Activated CD4-positive, alpha-beta T cell treated with anti-CD3 and anti-CD28 coated beads, Interleukin-2, amount 10 ng/mL, durations not matched to agents 24 days and 14 days (primary cell): ENCODE data around the gene PTPN11. TPM values are rescaled to one million over a fixed set of nuclear protein-coding genes. Genes with fewer than 3 reads are reported as not detected.
"Not testable (repeated sequence)": the region's sequence is repeated elsewhere in the genome, so short reads cannot be mapped to it uniquely, and the experiment has no call there.

ENCODE experiments used
- DNase-seq: peaks from one replicate; pipeline ENCODE4 v3.0.0; 2022
- H3K27ac Mint-ChIP-seq: one replicate; pipeline ENCODE4 v1.8.0; 2022; ENCODE audit warnings: mild to moderate bottlenecking, mixed read lengths
- H3K27me3 Mint-ChIP-seq: one replicate; pipeline ENCODE4 v1.8.0; 2022; ENCODE audit warnings: mixed read lengths
- H3K36me3 Mint-ChIP-seq: one replicate; pipeline ENCODE4 v1.8.0; 2022; ENCODE audit warnings: low read depth, mild to moderate bottlenecking, mixed read lengths
- H3K4me1 Mint-ChIP-seq: one replicate; pipeline ENCODE4 v1.8.0; 2021; ENCODE audit warnings: mixed read lengths
- H3K4me3 Mint-ChIP-seq: one replicate; pipeline ENCODE4 v1.8.0; 2022; ENCODE audit warnings: mild to moderate bottlenecking, moderate library complexity, mixed read lengths
- H3K9me3 Mint-ChIP-seq: one replicate; pipeline ENCODE4 v1.8.0; 2021; ENCODE audit warnings: mixed read lengths
- intact Hi-C: fragments of 100-400 bp; cut with micrococcal nuclease; formaldehyde crosslinking; loops from one replicate; pipeline ENCODE4 v1.15.1; 2023
- total RNA-seq: library from RNA; stranded (reverse); gene quantifications from 2 replicates; pipeline ENCODE4 v1.2.3, GENCODE V29; 2022

PTPN11 gene
- total RNA-seq, 1 donor from 2014 or later = 173 TPM

DNA sequence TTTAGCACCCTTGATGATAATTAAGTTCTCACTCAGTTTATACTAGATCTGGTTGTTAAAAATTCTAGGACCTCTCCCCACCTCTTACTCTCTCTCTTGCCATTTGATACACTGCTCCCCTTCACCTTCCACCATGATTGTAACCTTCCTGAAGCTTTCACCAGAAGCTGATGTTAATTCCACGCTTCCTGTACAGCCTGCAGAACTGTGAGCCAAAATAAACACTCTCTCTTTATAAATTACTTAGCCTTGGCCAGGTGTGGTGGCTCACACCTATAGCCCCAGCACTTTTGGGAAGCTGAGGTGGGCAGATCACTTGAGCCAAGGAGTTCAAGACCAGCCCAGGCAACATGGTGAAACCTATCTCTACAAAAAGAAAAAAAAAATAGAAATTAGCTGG, 25.4 kb upstream of the PTPN11 start:
- Mint-ChIP-seq H3K4me3 (no peak overlapping the region), H3K27ac (no peak overlapping the region), H3K27me3 (peaks cover 14% of the 10 kb centered on the region), H3K4me1 (no peaks in the 10 kb centered on the region), H3K9me3 (no peaks in the 10 kb centered on the region), H3K36me3 (no peaks in the 10 kb centered on the region)
- intact Hi-C loops = no loop called here
- no peak for DNase-seq

GRCh38 chr12:112401054-112401453, 17.7 kb upstream of the PTPN11 start:
- H3K27ac Mint-ChIP-seq = no peak overlapping the region
- intact Hi-C loops = no loop called here
- H3K36me3 Mint-ChIP-seq = peaks cover 21% of the 10 kb centered on the region
- H3K4me1 Mint-ChIP-seq = peaks cover 6% of the 10 kb centered on the region
- peaks cover 8% of the 10 kb centered on the region for H3K27me3 Mint-ChIP-seq
- no peaks in the 10 kb centered on the region for H3K9me3 Mint-ChIP-seq
- no peak overlapping the region for H3K4me3 Mint-ChIP-seq
- no peak for DNase-seq

DNA sequence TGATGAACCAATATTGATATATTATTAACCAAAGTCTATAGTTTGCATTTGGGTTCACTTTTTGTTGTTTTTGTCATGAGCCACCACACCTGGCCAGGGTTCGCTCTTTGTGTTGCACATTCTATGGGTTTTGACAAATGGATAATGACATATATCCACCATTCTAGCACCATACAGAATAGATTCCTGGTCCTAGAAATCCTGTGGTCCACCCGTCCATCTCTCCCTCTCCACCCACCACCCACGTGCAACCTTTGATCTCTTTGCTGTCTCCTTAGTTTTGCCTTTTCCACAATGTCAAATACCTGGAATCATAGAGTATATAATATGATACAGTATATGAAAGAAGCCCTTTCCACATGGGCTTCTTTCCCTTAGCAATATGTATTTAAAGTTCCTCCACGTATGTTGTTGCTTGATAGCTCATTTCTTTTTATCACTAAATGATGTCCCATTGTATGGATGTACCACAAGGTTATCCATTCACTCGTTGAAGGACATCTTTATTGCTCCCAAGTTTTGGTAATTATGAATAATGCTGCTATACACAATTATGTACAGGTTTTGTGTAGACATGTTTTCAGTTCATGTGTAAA, 16.7 kb upstream of the PTPN11 start:
- intact Hi-C loops = no loop called here
- Mint-ChIP-seq H3K27ac (no peak overlapping the region), H3K9me3 (no peaks in the 10 kb centered on the region), H3K36me3 (peaks cover 30% of the 10 kb centered on the region), H3K27me3 (no peaks in the 10 kb centered on the region), H3K4me1 (peaks cover 8% of the 10 kb centered on the region), H3K4me3 (no peak overlapping the region)
- no peak for DNase-seq

- intact Hi-C loops = no loop called here
- no peaks in the 10 kb centered on the region for H3K9me3 Mint-ChIP-seq
- no peak for DNase-seq
- no peaks in the 10 kb centered on the region for H3K27me3 Mint-ChIP-seq
- peak overlapping the region; percentile 93 for H3K4me3 Mint-ChIP-seq
- no peak overlapping the region for H3K27ac Mint-ChIP-seq
- peaks cover 27% of the 10 kb centered on the region for H3K4me1 Mint-ChIP-seq
- peaks cover 52% of the 10 kb centered on the region for H3K36me3 Mint-ChIP-seq
Observed at GRCh38 chr12:112406519-112407488, 11.9 kb upstream of the PTPN11 start.

DNA sequence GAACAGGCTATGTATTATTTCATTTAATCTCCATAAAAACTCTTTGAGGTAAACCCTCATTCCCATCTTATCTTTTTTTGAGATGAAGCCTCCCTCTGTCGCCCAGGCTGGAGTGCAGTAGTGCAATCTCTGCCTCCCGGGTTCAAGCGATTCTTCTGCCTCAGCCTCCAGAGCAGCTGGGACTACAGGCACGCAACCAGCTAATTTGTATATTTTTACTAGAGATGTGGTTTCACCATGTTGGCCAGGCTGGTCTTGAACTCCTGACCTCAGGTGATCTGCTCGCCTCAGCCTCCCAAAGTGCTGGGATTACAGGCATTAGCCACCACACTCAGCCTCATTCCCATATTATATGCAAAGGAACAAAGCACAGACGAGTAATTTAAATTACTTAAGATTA, 11.1 kb upstream of the PTPN11 start:
- peaks cover 52% of the 10 kb centered on the region for H3K36me3 Mint-ChIP-seq
- H3K27ac Mint-ChIP-seq = peak overlapping the region; percentile 62
- DNase-seq, H3K27me3 Mint-ChIP-seq, H3K9me3 Mint-ChIP-seq: not testable (repeated sequence)
- peaks cover 27% of the 10 kb centered on the region for H3K4me1 Mint-ChIP-seq
- intact Hi-C loops = loop anchor here (2.0 kb wide), 3 partner anchors 21 to 395 kb away; partner anchors contain the start of genes ERP29 and TMEM116
- peak overlapping the region; percentile 93 for H3K4me3 Mint-ChIP-seq

- Mint-ChIP-seq H3K27ac (peak overlapping the region; percentile 100), H3K27me3 (no peaks in the 10 kb centered on the region), H3K4me1 (peaks cover 27% of the 10 kb centered on the region), H3K9me3 (no peaks in the 10 kb centered on the region), H3K4me3 (peak overlapping the region; percentile 93), H3K36me3 (peaks cover 49% of the 10 kb centered on the region)
- intact Hi-C loops = loop anchor here (1.0 to 2.0 kb wide), 6 partner anchors 11 to 566 kb away; partner anchors contain the start of genes ERP29, HECTD4, MAPKAPK5 and TMEM116
- peak; percentile 68 for DNase-seq
Observed at GRCh38 chr12:112408621-112409020, 10.1 kb upstream of the PTPN11 start.

DNA sequence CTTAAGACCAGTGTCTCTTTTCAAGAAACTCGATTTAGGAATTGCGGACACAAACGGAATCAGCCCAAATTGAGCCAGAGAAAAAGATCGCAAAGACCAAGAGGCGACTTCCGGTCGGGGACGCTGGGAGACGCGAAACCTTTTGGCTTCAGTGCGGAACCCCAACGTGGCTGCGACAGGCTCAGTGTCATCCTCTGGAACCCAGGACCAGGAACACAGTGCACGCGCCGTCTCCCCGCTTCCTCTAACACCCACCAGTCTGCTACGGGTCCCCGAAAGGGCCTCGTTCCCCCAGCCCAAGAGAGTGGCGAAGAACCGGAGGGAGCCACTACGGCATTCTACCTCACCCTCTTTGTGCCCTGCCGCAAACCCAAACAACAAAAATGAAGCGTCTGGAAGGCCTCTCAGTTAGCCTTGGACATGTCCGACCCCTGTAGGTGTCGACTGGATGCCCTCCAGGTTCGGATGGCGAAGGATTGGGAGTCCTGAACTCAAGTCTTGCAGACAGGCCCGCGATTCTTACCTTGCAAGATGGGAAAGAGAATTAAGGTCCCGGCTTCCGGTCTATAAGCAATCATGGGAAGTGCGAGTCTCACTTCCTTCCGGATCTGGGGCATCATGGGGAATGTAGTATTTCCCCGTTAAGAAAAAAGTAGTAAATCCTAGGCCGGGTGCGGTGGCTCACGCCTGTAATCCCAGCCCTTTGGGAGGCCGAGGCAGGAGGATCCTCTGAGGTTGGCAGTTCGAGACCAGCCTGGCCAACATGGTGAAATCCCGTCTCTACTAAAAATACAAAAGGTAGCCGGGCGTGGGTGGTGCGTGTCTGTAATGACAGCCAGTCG, 9.5 kb upstream of the PTPN11 start, which contains the start of gene RPL6:
Gene RPL6 (minus strand): TSS at position 542 of the 842 bp plus-strand sequence. CDS start 949 bp downstream, outside the sequence.
- intact Hi-C loops = loop anchor here (1.0 to 2.0 kb wide), 6 partner anchors 10 to 567 kb away; partner anchors contain the start of genes ERP29, HECTD4, MAPKAPK5 and TMEM116
- Mint-ChIP-seq H3K4me1 (peaks cover 27% of the 10 kb centered on the region), H3K4me3 (peak within 1 kb of the TSS; percentile 93), H3K36me3 (peaks cover 48% of the 10 kb centered on the region), H3K27me3 (no peaks in the 10 kb centered on the region), H3K9me3 (no peaks in the 10 kb centered on the region), H3K27ac (peak within 1 kb of the TSS; percentile 100)
- peak; percentile 94 for DNase-seq

- H3K27ac Mint-ChIP-seq = no peak overlapping the region
- no peaks in the 10 kb centered on the region for H3K9me3 Mint-ChIP-seq
- intact Hi-C loops = loop anchor here (1.0 to 10.0 kb wide), 8 partner anchors 9 to 1005 kb away; partner anchors contain the start of genes ERP29, HECTD4, MAPKAPK5 and SH2B3
- peaks cover 24% of the 10 kb centered on the region for H3K4me1 Mint-ChIP-seq
- no peaks in the 10 kb centered on the region for H3K27me3 Mint-ChIP-seq
- H3K4me3 Mint-ChIP-seq = peak overlapping the region; percentile 93
- DNase-seq = no peak
- peaks cover 42% of the 10 kb centered on the region for H3K36me3 Mint-ChIP-seq
Observed at GRCh38 chr12:112409906-112410244, 8.9 kb upstream of the PTPN11 start.

DNA sequence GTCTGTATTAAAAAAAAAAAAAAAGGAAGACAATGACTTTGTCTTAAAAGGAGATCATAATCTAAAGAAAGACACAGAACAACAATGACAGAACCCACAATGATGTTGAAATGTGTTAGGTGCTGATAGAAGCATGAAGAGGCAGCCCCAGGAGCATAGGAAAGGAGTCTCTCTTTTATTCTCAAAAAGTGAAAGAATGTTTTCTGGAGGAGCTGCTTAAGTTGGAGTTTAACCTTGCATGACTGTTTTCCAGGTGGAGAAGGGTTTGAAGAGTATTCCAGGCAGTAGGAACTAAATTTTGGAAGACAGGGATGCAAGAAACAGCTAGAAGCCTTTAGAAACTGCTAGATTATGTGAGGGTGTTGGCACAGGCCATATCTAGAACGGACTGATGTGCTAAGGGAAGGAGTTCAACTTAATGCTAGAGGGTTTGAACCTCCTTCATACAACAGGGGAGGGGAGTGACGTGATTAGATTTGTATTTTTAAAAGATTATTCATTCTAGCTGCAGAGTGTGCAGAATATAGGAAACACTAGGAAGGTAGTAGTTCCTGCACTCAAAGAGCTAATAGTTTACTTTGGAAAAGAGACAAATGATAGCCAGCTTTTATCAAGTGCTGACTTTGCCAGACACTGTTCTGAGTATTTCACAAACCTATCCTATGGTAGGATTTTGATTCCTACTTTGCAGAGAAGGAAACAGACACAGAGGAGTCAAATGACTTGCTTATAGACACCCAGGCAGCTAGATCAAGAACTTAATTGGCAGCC, 4.7 kb upstream of the PTPN11 start:
- intact Hi-C loops = loop anchor here (5.0 to 10.0 kb wide), 2 partner anchors 467 to 1009 kb away; partner anchors contain the start of gene SH2B3
- H3K4me1 Mint-ChIP-seq = peaks cover 13% of the 10 kb centered on the region
- no peak for DNase-seq
- peaks cover 6% of the 10 kb centered on the region for H3K36me3 Mint-ChIP-seq
- H3K27me3 Mint-ChIP-seq = peaks cover 5% of the 10 kb centered on the region
- H3K9me3 Mint-ChIP-seq = no peaks in the 10 kb centered on the region
- no peak overlapping the region for H3K4me3 Mint-ChIP-seq
- H3K27ac Mint-ChIP-seq = no peak overlapping the region

DNA sequence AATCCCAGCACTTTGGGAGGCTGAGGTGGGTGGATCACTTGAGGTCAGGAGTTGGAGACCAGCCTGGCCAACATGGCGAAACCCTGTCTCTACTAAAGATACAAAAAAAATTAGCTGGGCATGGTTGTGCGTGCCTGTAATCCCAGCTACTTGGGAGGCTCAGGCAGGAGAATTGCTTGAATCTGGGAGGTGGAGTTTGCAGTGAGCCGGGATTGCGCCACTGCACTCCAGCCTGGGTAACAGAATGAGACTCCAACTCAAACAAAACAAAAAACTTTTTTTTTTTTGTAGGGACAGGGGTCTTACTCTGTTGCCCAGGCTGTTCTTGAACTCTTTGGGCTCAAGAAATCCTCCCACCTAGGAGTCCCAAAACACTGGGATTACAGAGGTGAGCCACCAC, 3.3 kb upstream of the PTPN11 start:
- peaks cover 24% of the 10 kb centered on the region for H3K4me1 Mint-ChIP-seq
- H3K27ac Mint-ChIP-seq, H3K4me3 Mint-ChIP-seq, DNase-seq, H3K9me3 Mint-ChIP-seq, H3K36me3 Mint-ChIP-seq, H3K27me3 Mint-ChIP-seq: not testable (repeated sequence)
- intact Hi-C loops = loop anchor here (10.0 kb wide), 1 partner anchor 1011 kb away; the partner anchor contains the start of gene SH2B3

- Mint-ChIP-seq H3K4me1 (peaks cover 42% of the 10 kb centered on the region), H3K27ac (peak overlapping the region; percentile 99), H3K36me3 (peaks cover 21% of the 10 kb centered on the region), H3K4me3 (peak overlapping the region; percentile 96), H3K9me3 (no peaks in the 10 kb centered on the region), H3K27me3 (peaks cover 5% of the 10 kb centered on the region)
- DNase-seq = no peak
- intact Hi-C loops = loop anchor here (10.0 kb wide), 1 partner anchor 1013 kb away; the partner anchor contains the start of gene SH2B3
Observed at GRCh38 chr12:112418273-112418607, 507 bp upstream of the PTPN11 start.

DNA sequence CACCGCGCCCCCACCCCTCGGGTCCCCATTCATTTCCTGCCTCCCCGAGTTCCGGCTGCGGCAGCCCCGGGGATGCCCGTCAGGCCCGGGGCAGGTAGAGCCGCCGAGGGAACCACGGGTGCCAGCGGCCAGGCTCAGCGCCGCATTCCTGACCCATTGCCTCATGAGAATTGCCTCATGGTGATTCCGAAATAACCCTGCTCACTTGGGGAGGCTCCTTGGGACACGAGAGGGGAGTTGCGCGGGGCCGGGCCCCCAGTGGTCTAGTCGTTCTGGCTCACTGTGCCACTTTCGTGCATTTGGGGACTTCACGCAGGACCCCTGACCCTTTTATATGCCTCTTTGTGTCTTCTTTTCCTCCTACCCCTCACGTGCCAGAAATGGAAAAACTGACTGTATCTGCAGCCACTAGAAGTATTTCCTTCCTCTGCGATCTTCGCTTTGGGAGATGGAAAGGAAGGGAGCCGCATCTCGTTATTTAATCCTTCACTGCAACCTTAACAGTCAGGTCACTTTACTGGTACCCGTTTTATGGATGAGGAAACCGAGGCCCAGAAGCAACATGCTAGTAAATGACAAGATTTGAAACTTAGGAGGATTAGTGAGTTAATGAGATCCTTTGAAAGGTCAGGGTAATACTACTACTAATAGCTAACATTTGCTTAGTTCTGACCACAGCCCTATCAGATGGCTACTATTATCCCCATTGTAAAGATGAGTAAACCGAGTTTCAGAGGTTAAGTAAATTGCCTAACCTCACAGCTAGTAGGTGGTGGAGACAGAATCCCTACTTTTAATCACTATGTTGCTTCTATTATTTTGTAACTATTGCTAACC, 768 bp downstream of the PTPN11 start:
- intact Hi-C loops = loop anchor here (1.0 to 10.0 kb wide), 2 partner anchors 10 to 1015 kb away; partner anchors contain the start of genes RPL6 and SH2B3
- Mint-ChIP-seq H3K9me3 (no peaks in the 10 kb centered on the region), H3K36me3 (peaks cover 25% of the 10 kb centered on the region), H3K4me1 (peaks cover 47% of the 10 kb centered on the region), H3K27me3 (peaks cover 5% of the 10 kb centered on the region), H3K4me3 (peak overlapping the region; percentile 97), H3K27ac (peak overlapping the region; percentile 97)
- DNase-seq = no peak
